Measurements from ENCODE around the gene ZNF76. TPM values are rescaled to one million over a fixed set of nuclear protein-coding genes. Genes with fewer than 3 reads are reported as not detected.

ZNF76 gene
- total and polyA plus RNA-seq, 4 donors = 10.6 to 51.8 (median 36.5) TPM

DNA sequence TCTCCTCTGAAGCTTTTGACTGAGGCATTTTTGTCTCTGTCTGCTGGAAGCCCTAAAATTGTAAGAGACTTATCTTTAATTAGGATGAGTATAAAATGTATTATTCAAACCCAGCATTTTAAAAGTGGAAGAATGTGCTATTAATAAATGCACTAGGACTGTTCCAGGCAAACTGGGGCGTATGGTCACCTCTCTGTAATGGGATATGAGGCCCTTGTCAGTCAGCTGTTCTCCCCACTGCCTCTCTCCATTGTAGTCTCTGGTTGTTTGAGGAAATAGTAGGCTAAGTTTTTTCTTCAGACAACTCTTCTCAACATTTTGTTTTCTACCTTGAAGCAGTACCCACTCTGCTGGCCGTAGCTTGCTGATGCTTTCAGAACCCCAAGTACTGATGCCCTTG is 23.8 kb downstream of the ZNF76 start:
- no peak overlapping the region for H3K4me3 ChIP-seq (ENCODE audit: low read length in 2 of 2)
- intact Hi-C loops (cut with DNase I) = no loop called here
- H3K36me3 ChIP-seq (ENCODE audit: control insufficient read depth in 1 of 2, insufficient read depth in 2 of 2, low read length in 1 of 2) = peaks cover 3 to 15% of the 10 kb centered on the region in 2 donors
- WGBS, 2 donors = 55 to 69% methylated on average over 2 of the region's 2 CpGs
- H3K4me1 ChIP-seq (ENCODE audit: control insufficient read depth in 1 of 2, insufficient read depth in 2 of 2, low read length in 2 of 2) = no peaks in the 10 kb centered on the region
- no peak for DNase-seq
- H3K27me3 ChIP-seq (ENCODE audit: control insufficient read depth in 1 of 2, insufficient read depth in 2 of 2, low read length in 1 of 2) = no peaks in the 10 kb centered on the region
- H3K9me3 ChIP-seq (ENCODE audit: control insufficient read depth, low read length) = no peaks in the 10 kb centered on the region
- ATAC-seq (ENCODE audit: low FRiP score) = no peak
- no peak overlapping the region for H3K27ac ChIP-seq (ENCODE audit: low read depth in 1 of 2, low read length in 2 of 2)

DNA sequence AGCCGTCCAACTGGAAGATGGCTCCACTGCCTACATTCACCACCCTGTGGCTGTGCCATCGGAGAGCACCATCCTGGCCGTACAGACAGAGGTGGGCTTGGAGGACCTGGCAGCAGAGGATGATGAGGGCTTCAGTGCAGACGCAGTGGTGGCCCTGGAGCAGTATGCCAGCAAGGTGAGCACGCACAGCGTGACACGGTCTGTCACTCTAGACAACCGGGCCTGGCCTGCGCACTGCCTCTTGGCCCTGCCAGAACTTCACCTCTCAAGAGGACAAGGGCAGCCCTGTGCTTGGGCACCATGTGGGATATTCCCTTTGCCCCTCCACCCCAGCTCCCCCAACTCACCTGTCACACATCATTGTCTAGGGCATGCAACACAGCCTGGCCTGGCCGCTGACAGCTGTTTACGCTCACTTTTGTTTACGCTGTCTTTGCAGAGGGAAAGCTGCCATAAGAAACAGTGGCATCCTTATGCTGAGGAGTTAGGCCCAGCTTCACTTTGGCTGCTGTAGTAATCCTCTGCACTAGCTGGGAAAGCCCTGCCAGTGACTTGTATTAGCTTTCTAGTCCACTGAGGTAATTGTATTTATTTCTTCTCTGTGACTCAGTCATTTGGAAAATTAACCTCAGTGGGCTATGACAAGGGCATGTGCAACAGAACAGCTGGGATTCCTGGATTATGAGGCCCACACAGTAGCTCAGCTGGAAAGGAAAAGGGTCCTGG is 28.3 kb downstream of the ZNF76 start:
- Histone ChIP-seq H3K4me1 (ENCODE audit: control insufficient read depth in 1 of 2, insufficient read depth in 2 of 2, low read length in 2 of 2) (no peaks in the 10 kb centered on the region), H3K27ac (ENCODE audit: low read depth in 1 of 2, low read length in 2 of 2) (no peak overlapping the region), H3K27me3 (ENCODE audit: control insufficient read depth in 1 of 2, insufficient read depth in 2 of 2, low read length in 1 of 2) (no peaks in the 10 kb centered on the region), H3K4me3 (ENCODE audit: low read length in 2 of 2) (no peak overlapping the region), H3K9me3 (ENCODE audit: control insufficient read depth, low read length) (no peaks in the 10 kb centered on the region), H3K36me3 (ENCODE audit: control insufficient read depth in 1 of 2, insufficient read depth in 2 of 2, low read length in 1 of 2) (peaks cover 3 to 22% of the 10 kb centered on the region in 2 donors)
- intact Hi-C loops (cut with DNase I) = no loop called here
- ATAC-seq (ENCODE audit: low FRiP score) (peak; percentile 35), DNase-seq (no peak)
- 91 to 94% methylated on average over 12 of the region's 12 CpGs for WGBS, 2 donors

DNA sequence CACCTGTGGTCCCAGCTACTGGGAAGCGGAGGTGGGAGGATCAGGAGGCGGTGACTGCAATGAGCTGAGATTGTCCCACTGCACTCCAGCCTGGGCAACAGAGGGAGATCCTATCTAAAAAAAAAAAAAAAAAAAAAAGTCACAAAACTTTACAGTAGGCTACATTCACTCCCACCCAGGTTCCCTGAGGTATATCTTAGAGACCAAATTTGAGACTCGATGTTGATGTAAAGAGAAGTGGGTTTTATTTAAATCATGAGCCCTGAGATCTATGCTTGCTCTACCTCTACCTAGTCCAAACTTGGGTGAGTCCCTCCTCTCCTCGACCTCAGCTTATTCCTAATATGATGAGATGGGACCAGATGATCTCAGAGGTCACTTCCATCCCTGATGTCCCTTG is 29.3 kb downstream of the ZNF76 start:
- Histone ChIP-seq H3K9me3 (ENCODE audit: control insufficient read depth, low read length) (no peaks in the 10 kb centered on the region), H3K36me3 (ENCODE audit: control insufficient read depth in 1 of 2, insufficient read depth in 2 of 2, low read length in 1 of 2) (peaks cover 0 to 20% of the 10 kb centered on the region in 2 donors), H3K27me3 (ENCODE audit: control insufficient read depth in 1 of 2, insufficient read depth in 2 of 2, low read length in 1 of 2) (no peaks in the 10 kb centered on the region), H3K4me1 (ENCODE audit: control insufficient read depth in 1 of 2, insufficient read depth in 2 of 2, low read length in 2 of 2) (no peaks in the 10 kb centered on the region), H3K4me3 (ENCODE audit: low read length in 2 of 2) (no peak overlapping the region), H3K27ac (ENCODE audit: low read depth in 1 of 2, low read length in 2 of 2) (no peak overlapping the region)
- DNase-seq (no peak), ATAC-seq (ENCODE audit: low FRiP score) (no peak)
- intact Hi-C loops (cut with DNase I) = no loop called here
- 73 to 75% methylated on average over 4 of the region's 4 CpGs for WGBS, 2 donors

DNA sequence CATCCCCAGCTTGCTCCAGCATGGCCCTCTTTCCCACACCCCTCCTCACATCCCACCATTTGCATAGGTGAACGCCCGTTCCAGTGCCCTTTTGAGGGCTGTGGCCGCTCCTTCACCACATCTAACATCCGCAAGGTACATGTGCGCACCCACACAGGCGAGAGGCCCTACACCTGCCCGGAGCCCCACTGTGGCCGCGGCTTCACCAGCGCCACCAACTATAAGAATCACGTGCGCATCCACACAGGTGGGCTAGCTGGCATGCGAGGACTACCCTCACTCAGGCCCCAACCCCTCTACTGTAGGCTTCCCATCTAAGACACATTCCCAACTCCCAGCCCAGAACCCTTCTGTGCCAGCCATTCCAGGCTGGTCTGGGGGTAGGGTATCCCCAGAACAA is 32.0 kb downstream of the ZNF76 start:
- no peak overlapping the region for H3K27ac ChIP-seq (ENCODE audit: low read depth in 1 of 2, low read length in 2 of 2)
- peaks cover 0 to 15% of the 10 kb centered on the region in 2 donors for H3K36me3 ChIP-seq (ENCODE audit: control insufficient read depth in 1 of 2, insufficient read depth in 2 of 2, low read length in 1 of 2)
- no peaks in the 10 kb centered on the region for H3K27me3 ChIP-seq (ENCODE audit: control insufficient read depth in 1 of 2, insufficient read depth in 2 of 2, low read length in 1 of 2)
- H3K9me3 ChIP-seq (ENCODE audit: control insufficient read depth, low read length) = no peaks in the 10 kb centered on the region
- 95 to 96% methylated on average over 13 of the region's 13 CpGs for whole genome bisulfite sequencing, 2 donors
- DNase-seq (no peak), ATAC-seq (ENCODE audit: low FRiP score) (no peak)
- no peaks in the 10 kb centered on the region for H3K4me1 ChIP-seq (ENCODE audit: control insufficient read depth in 1 of 2, insufficient read depth in 2 of 2, low read length in 2 of 2)
- H3K4me3 ChIP-seq (ENCODE audit: low read length in 2 of 2) = no peak overlapping the region
- intact Hi-C loops (cut with DNase I) = no loop called here

GRCh38 chr6:35292494-35292893 is 33.0 kb downstream of the ZNF76 start:
- ATAC-seq (ENCODE audit: low FRiP score) (no peak), DNase-seq (no peak)
- WGBS, 2 donors = 62 to 65% methylated on average over 15 of the region's 15 CpGs
- Histone ChIP-seq H3K9me3 (ENCODE audit: control insufficient read depth, low read length) (no peaks in the 10 kb centered on the region), H3K4me1 (ENCODE audit: control insufficient read depth in 1 of 2, insufficient read depth in 2 of 2, low read length in 2 of 2) (no peaks in the 10 kb centered on the region), H3K36me3 (ENCODE audit: control insufficient read depth in 1 of 2, insufficient read depth in 2 of 2, low read length in 1 of 2) (peaks cover 0 to 15% of the 10 kb centered on the region in 2 donors), H3K27me3 (ENCODE audit: control insufficient read depth in 1 of 2, insufficient read depth in 2 of 2, low read length in 1 of 2) (no peaks in the 10 kb centered on the region), H3K4me3 (ENCODE audit: low read length in 2 of 2) (no peak overlapping the region), H3K27ac (ENCODE audit: low read depth in 1 of 2, low read length in 2 of 2) (no peak overlapping the region)
- intact Hi-C loops (cut with DNase I) = no loop called here

- intact Hi-C loops (cut with DNase I) = no loop called here
- Histone ChIP-seq H3K27me3 (ENCODE audit: control insufficient read depth in 1 of 2, insufficient read depth in 2 of 2, low read length in 1 of 2) (no peaks in the 10 kb centered on the region), H3K27ac (ENCODE audit: low read depth in 1 of 2, low read length in 2 of 2) (no peak overlapping the region), H3K4me1 (ENCODE audit: control insufficient read depth in 1 of 2, insufficient read depth in 2 of 2, low read length in 2 of 2) (no peaks in the 10 kb centered on the region), H3K36me3 (ENCODE audit: control insufficient read depth in 1 of 2, insufficient read depth in 2 of 2, low read length in 1 of 2) (peaks cover 0 to 12% of the 10 kb centered on the region in 2 donors), H3K4me3 (ENCODE audit: low read length in 2 of 2) (no peak overlapping the region), H3K9me3 (ENCODE audit: control insufficient read depth, low read length) (no peaks in the 10 kb centered on the region)
- DNase-seq (no peak), ATAC-seq (ENCODE audit: low FRiP score) (no peak)
- WGBS, 2 donors = 88 to 89% methylated on average over 9 of the region's 9 CpGs
Observed at GRCh38 chr6:35293681-35294080, 34.1 kb downstream of the ZNF76 start.

GRCh38 chr6:35294308-35294945 is 34.9 kb downstream of the ZNF76 start:
- Histone ChIP-seq H3K27ac (ENCODE audit: low read depth in 1 of 2, low read length in 2 of 2) (no peak overlapping the region), H3K36me3 (ENCODE audit: control insufficient read depth in 1 of 2, insufficient read depth in 2 of 2, low read length in 1 of 2) (peaks cover 0 to 12% of the 10 kb centered on the region in 2 donors), H3K4me3 (ENCODE audit: low read length in 2 of 2) (no peak overlapping the region), H3K9me3 (ENCODE audit: control insufficient read depth, low read length) (no peaks in the 10 kb centered on the region), H3K4me1 (ENCODE audit: control insufficient read depth in 1 of 2, insufficient read depth in 2 of 2, low read length in 2 of 2) (no peaks in the 10 kb centered on the region), H3K27me3 (ENCODE audit: control insufficient read depth in 1 of 2, insufficient read depth in 2 of 2, low read length in 1 of 2) (no peaks in the 10 kb centered on the region)
- 59 to 60% methylated on average over 10 of the region's 10 CpGs for WGBS, 2 donors
- DNase-seq (no peak), ATAC-seq (ENCODE audit: low FRiP score) (no peak)
- intact Hi-C loops (cut with DNase I) = no loop called here

DNA sequence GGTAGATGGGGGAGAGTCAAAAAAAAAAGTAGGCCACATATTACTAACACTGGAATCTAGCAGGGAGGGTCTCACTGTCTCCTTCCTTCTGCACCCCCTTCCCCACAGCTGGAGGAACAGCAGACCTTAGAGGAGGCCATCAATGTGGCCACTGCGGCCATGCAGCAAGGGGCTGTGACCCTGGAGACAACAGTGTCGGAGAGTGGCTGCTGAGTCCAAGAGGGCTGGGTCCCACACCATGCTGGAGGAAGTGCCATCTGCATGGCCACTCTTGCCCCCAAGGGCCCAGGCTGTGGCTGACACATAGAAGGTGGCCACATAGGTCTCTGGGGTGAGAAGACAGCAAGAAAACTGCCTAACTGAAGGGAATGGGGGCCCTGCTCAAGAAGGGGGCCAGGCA is 35.5 kb downstream of the ZNF76 start:
- WGBS, 2 donors = 94 to 96% methylated on average over 2 of the region's 2 CpGs
- ATAC-seq (ENCODE audit: low FRiP score) = no peak
- Histone ChIP-seq H3K4me1 (ENCODE audit: control insufficient read depth in 1 of 2, insufficient read depth in 2 of 2, low read length in 2 of 2) (no peaks in the 10 kb centered on the region), H3K4me3 (ENCODE audit: low read length in 2 of 2) (no peak overlapping the region), H3K9me3 (ENCODE audit: control insufficient read depth, low read length) (no peaks in the 10 kb centered on the region), H3K36me3 (ENCODE audit: control insufficient read depth in 1 of 2, insufficient read depth in 2 of 2, low read length in 1 of 2) (peaks cover 0 to 9% of the 10 kb centered on the region in 2 donors), H3K27me3 (ENCODE audit: control insufficient read depth in 1 of 2, insufficient read depth in 2 of 2, low read length in 1 of 2) (no peaks in the 10 kb centered on the region), H3K27ac (ENCODE audit: low read depth in 1 of 2, low read length in 2 of 2) (no peak overlapping the region)
- intact Hi-C loops (cut with DNase I) = no loop called here
- DNase-seq = no peak

Measured in aorta (tissue), 5 donors.